ENCODE results near the gene IGFBP4. TPM values are rescaled to one million over a fixed set of nuclear protein-coding genes. Genes with fewer than 3 reads are reported as not detected.
A peak's percentile ranks its signal among the peaks of the same experiment; 100 is the strongest.

The IGFBP4 gene
- total and polyA plus RNA-seq, 2 of the 13 experiments (the other 11 are each of a cell fraction or from before 2014, with no cell fraction given): 4.1 to 49.0 TPM

GRCh38 chr17:40500190-40500589, 56.9 kb downstream of the IGFBP4 start (continued):
- TF ChIP-seq TERF1 (CRISPR knock-in tag; IDR thresholded peaks at IDR 0.05): no peak

- FAIRE-seq: no peak
- Histone ChIP-seq H3K27ac (ENCODE audit: extremely low read length, insufficient read depth, low read length) (no peak overlapping the region), H2AFZ (ENCODE audit: low read length) (no peak overlapping the region), H3K9me3 (ENCODE audit: low read length) (no peaks in the 10 kb centered on the region), H3K79me2 (ENCODE audit: insufficient read depth, low read length) (no peaks in the 10 kb centered on the region), H3K4me2 (ENCODE audit: low read depth, low read length) (peak overlapping the region; percentile 22; the same call in 1 of the 2 replicates), H3K4me1 (ENCODE audit: insufficient read depth, low read length) (peaks cover 49% of the 10 kb centered on the region), H3K4me3 (replicated peaks in 1 of 3; ENCODE audit: insufficient read depth in 1 of 3, low read depth in 2 of 3, low read length in 3 of 3) (peak overlapping the region in 2 of 3 experiments; percentile 34 to 48; a peak in 3 of 6 replicates), H4K20me1 (ENCODE audit: insufficient read depth, low read length) (no peaks in the 10 kb centered on the region), H3K9ac (ENCODE audit: insufficient read depth, low read depth, low read length) (no peak overlapping the region), H3K36me3 (replicated peaks in 1 of 2; ENCODE audit: control insufficient read depth in 1 of 2, insufficient read depth in 2 of 2, low read length in 2 of 2) (no peaks in the 10 kb centered on the region), H3K27me3 (ENCODE audit: control insufficient read depth in 1 of 2, insufficient read depth in 2 of 2, low read length in 2 of 2) (peaks cover 0 to 12% of the 10 kb centered on the region in 2 experiments; a peak in 3 of 5 replicates)
- in situ Hi-C loops (cut with HindIII; ENCODE audit: extremely low pct_ligation_motif_present, low pct_unique_long_range_greater_than_20kb): no loop called here
- intact Hi-C loops (cut with micrococcal nuclease; ENCODE audit: unreplicated experiment): no loop called here
- TF ChIP-seq ZBTB7B (CRISPR knock-in tag; IDR thresholded peaks at IDR 0.05) (no peak), SNAPC2 (CRISPR knock-in tag; IDR thresholded peaks at IDR 0.05) (no peak), SRY (CRISPR knock-in tag; IDR thresholded peaks at IDR 0.05) (no peak), ZBTB14 (CRISPR knock-in tag; IDR thresholded peaks at IDR 0.05) (no peak), ZNF543 (CRISPR knock-in tag; IDR thresholded peaks at IDR 0.05) (no peak), HHEX (CRISPR knock-in tag; IDR thresholded peaks at IDR 0.05) (no peak), HIVEP1 (CRISPR knock-in tag; IDR thresholded peaks at IDR 0.05) (no peak), REPIN1 (CRISPR knock-in tag; IDR thresholded peaks at IDR 0.05; ENCODE audit: borderline replicate concordance, low read depth) (no peak)
- ATAC-seq: no peak
- ChIA-PET CTCF (ENCODE audit: low intra/inter-chr PET ratio, low total read pairs) (interaction anchor here (1.7 kb wide), 1 partner anchor 60 kb away, joined by 3 read pairs; no protein-coding TSS in a partner anchor), POLR2A (interaction anchor here (0.6 kb wide), 1 partner anchor 54 kb away, joined by 4 read pairs; no protein-coding TSS in a partner anchor)
- no peak for DNase-seq (ENCODE audit: low spot score)
- BruUV-seq (replicated peaks): no TSS peak
- 55% methylated on average over 10 of the region's 10 CpGs for whole genome bisulfite sequencing (ENCODE audit: low lambda C conversion rate)
Observed at GRCh38 chr17:40500709-40501108, 57.5 kb downstream of the IGFBP4 start.

Measured in HepG2 (cell line).